ENCODE measurements around the gene IFT52.

Gene IFT52, protein sequence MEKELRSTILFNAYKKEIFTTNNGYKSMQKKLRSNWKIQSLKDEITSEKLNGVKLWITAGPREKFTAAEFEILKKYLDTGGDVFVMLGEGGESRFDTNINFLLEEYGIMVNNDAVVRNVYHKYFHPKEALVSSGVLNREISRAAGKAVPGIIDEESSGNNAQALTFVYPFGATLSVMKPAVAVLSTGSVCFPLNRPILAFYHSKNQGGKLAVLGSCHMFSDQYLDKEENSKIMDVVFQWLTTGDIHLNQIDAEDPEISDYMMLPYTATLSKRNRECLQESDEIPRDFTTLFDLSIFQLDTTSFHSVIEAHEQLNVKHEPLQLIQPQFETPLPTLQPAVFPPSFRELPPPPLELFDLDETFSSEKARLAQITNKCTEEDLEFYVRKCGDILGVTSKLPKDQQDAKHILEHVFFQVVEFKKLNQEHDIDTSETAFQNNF

GRCh38 chr20:43590392-43591303, at the start of gene IFT52:
Gene IFT52, plus strand, starts transcription at chr20:43590937. Its CDS starts 3,762 bp downstream, at chr20:43594699.
- peak within 1 kb of the TSS; percentile 73 for H3K4me3 ChIP-seq (ENCODE audit: low read depth, low read length)

- H3K4me3 ChIP-seq (ENCODE audit: low read depth, low read length): no peak overlapping the region
Observed at GRCh38 chr20:43541214-43541613, 49.5 kb upstream of the IFT52 start.

DNA sequence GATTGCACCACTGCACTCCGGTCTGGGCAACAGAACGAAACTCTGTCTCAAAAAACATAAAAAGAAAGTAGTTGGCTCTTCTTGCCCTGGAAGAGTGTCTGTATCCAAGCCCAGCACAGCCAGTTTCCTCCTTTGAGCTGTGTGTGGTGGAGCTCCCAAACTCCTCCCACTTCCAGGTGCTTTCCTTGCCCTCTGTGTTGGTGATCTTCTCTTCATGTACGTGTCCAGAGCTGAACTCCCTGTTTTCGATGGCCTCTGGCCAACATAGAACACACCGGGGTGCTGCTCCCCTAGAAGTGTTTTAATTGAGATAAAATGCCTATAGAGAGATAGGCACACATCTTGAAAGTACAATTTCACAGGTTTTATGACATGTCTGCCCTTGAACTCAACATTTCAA, 48.6 kb upstream of the IFT52 start:
- no peak overlapping the region for H3K4me3 ChIP-seq (ENCODE audit: low read depth, low read length)

DNA sequence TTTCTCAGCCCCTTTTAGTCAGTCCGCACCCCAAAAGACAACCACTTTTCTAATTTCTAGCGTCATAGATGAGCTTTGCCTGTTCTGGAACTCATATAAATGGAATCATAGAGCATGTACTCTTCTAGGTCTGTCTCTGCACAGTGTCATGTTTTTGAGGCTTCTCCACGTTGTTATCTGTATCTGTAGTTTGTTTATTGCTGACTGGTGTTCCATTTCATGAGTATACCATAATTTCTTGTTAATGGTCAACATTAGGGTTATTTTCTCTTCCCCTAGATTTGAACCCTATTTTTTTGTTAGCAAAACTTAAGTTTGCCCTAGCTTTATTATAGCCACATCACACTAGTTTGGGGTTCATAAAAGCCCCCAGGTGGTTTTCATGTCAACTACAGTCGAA, 48.1 kb upstream of the IFT52 start:
- H3K4me3 ChIP-seq (ENCODE audit: low read depth, low read length): no peak overlapping the region

DNA sequence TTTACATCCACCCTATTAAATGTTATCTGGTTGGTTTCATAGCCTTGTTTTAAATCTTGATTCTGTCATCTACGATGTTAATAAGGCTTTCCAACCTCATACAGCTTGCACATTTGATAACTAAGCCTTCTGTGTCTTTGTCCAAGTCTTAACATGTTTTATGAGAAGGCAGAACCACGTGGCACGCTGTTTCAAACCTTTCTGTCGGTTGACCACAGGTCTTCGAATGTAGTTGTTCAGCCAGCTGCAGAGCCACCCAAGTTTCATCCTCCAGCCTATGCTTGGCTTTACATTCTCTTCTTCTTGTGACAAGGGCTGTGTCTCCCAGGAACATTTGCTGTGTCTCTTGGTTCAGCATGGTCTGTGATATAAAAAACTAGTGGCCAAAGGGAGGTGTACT, 47.6 kb upstream of the IFT52 start:
- no peak overlapping the region for H3K4me3 ChIP-seq (ENCODE audit: low read depth, low read length)

DNA sequence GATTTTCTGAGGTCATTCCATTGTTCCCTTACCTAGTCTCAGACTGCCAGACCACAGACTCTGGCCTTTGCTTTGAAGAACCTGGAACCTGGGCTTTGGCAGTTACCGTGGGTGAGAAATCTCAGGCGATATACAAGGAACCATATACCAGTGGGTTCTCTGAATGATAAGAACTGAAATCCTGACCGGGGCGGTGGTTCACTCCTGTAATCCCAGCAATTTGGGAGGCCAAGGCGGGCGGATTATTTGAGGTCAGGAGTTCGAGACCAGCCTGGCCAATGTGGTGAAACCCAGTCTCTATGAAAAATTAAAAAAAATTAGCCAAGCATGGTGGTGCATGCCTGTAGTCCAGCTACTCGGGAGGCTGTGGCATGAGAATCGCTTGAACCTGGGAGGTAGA, 46.2 kb upstream of the IFT52 start:
- H3K4me3 ChIP-seq (ENCODE audit: low read depth, low read length): no peak overlapping the region

DNA sequence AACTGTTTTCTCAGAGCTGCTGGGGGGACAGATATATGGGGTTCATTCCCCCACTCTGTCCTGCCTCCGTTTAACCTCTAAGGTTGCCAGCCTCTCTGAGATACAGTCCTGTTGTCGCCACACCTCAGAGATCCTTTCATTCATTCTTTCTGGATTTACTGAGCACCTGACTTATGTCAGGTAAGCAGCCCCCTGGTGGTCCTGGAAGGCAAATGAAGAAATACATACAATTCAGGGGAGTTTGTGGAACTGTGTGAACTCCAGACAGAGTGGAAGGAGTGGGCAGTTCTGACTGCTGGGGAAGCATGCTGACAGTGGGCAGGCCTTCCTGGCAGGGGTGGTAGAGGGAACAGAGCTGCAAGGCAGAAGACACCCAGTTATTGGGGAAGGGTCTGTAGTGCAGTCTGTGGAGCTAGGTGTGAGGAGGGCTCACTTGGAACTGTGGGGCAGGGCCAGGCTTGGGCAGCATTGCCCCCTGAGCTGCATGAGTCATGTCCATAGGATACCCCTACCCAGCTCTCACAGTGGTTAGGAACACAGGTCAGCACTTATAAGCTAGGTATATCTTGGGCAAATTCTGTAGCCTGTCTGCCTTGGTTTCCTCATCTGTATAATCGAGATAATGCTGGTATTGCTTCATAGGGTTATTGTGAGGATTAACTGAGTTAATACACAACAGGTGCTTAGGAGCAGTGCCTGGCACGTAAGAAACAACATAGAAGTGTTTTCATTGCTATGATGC, 44.7 kb upstream of the IFT52 start:
- H3K4me3 ChIP-seq (ENCODE audit: low read depth, low read length): no peak overlapping the region

- no peak overlapping the region for H3K4me3 ChIP-seq (ENCODE audit: low read depth, low read length)
Observed at GRCh38 chr20:43548273-43548880, 42.4 kb upstream of the IFT52 start.

GRCh38 chr20:43549416-43550065, 41.2 kb upstream of the IFT52 start:
- no peak overlapping the region for H3K4me3 ChIP-seq (ENCODE audit: low read depth, low read length)

GRCh38 chr20:43550456-43550855, 40.3 kb upstream of the IFT52 start:
- no peak overlapping the region for H3K4me3 ChIP-seq (ENCODE audit: low read depth, low read length)

DNA sequence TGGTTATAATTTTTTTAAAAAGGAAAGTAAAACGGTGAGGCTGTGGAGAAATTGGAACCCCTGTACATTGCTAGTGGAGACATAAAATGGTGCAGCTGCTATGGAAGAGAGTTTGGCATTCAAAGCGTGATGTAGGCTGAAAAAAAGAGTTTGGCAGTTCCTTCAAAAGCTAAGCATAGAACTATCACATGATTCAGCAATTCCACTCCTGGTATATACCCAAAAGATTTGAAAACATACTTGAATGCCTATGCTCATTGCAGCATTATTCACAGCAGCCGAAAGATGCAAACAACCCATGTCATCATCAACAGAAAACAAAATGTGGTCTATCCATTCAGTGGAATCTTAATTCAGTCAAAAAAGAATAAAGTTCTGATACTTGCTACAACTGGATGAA, 36.4 kb upstream of the IFT52 start:
- H3K4me3 ChIP-seq (ENCODE audit: low read depth, low read length): no peak overlapping the region

GRCh38 chr20:43558412-43559146, 32.2 kb upstream of the IFT52 start, which contains the start of gene SGK2:
Gene SGK2, plus strand, starts transcription at chr20:43559027. Its CDS starts 7,469 bp downstream, at chr20:43566496.
- H3K4me3 ChIP-seq (ENCODE audit: low read depth, low read length): no peak within 1 kb of the TSS

GRCh38 chr20:43559147-43559987, 31.4 kb upstream of the IFT52 start:
- H3K4me3 ChIP-seq (ENCODE audit: low read depth, low read length): no peak overlapping the region

DNA sequence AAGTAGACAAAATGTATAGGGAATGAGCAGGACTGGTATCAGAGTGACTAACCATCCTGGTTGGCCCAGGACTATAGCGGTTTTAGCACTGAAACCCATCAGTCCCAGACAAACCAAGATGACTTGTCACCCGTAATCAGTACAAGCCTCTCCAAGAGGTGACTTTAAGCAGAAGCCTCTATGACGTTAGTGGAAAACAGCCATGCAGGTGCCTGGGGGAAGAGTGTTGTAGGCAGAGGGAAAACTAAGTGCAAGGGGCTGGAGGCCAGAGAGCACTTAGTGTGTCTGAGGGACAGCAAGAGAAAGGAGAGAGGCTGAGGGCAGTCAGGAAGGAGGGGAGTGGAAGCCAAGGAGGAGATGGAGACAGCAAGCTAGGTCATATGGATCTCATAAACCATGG, 29.8 kb upstream of the IFT52 start:
- no peak overlapping the region for H3K4me3 ChIP-seq (ENCODE audit: low read depth, low read length)

GRCh38 chr20:43563429-43563828, 27.3 kb upstream of the IFT52 start:
- no peak overlapping the region for H3K4me3 ChIP-seq (ENCODE audit: low read depth, low read length)

DNA sequence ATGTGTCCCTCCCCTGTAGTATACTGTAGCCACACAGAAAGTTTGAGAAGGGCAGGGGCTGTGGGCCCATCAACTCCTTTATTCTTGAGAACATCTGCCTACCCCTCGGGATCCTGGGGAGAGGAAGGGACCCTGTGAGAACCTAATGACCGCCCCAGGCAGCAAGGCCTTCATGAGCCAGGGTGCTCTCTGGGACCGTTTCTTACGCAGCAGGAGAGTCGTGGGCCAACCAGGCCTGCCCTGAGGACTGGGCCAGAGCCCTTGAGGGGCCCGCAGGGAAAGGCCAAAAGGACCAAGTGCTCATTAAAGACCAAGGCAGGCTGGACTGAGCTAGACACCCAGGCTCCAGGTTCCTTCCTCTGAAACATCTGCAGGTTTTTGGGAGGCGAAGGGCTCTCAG, 26.7 kb upstream of the IFT52 start:
- no peak overlapping the region for H3K4me3 ChIP-seq (ENCODE audit: low read depth, low read length)

DNA sequence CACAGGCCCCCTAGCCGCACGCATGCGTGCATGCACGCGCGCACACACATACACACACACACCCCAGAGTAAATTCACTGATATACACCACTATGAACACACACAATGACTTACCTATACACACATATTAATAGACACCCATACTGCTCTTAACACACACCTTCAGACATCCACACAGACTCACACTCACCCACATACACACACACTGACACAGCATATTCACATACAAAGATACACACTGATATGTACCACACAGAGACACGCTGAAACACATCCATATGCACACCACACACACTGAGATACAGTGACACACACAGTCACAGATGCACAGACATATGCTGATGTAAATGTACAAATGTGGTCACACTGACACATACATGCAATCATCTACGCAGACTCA, 26.3 kb upstream of the IFT52 start:
- no peak overlapping the region for H3K4me3 ChIP-seq (ENCODE audit: low read depth, low read length)

DNA sequence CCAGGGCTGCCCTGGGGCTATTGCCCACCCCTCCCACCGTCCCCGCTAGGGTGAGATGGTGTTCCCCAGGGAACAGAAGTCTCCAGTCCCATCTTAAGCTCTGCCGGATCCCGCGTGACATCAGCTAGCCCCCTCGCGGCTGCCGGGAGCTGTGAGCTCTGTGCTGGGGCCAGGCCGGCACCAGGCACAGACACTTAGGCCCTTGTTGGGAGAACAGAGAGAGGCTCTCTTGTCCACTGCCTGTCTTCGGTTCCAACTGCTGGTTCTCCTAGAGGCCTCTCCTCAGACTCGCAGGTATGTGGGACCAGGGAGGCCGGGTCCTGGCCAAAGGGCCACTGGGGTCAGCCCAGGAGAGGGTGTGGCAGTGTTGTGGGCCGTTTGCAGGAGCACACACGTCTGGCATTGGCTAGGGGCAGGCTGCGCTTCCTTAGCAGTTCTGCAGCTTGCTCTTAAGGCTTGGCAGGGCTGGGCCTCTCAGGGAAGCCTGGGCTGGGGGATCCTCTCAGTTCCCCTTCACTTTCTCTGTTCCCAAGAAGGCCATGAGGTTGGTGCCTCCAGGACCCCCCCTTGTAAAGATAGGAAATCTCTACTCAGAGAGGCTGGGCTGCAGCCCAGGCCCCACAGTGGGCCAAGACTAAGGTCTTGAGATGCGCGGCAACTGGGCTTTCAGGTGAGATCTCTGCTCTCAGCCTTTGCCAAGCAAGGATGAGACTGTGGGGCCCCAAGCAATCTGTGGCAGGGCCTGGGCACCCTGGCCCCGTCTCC, 25.6 kb upstream of the IFT52 start:
- H3K4me3 ChIP-seq (ENCODE audit: low read depth, low read length): no peak overlapping the region
